SU-DHL-6 (cell line): Measurements from ENCODE around the gene SYDE2.

Experiments used
- H2AFZ ChIP-seq: fragments of 200-600 bp; sonication (generic); 2 replicates; pipeline ENCODE4 v1.6.1; 2014; ENCODE audit warnings: low read depth, mild to moderate bottlenecking, moderate library complexity, mixed read lengths, antibody characterized with exemption, low read length; ENCODE audit not compliant: severe bottlenecking
- H3F3A ChIP-seq: fragments of 200-600 bp; shearing (Covaris generic); 2 replicates; pipeline ENCODE4 v1.6.0; 2016; ENCODE audit warnings: antibody characterized with exemption, mild to moderate bottlenecking; ENCODE audit not compliant: insufficient read depth
- H3K27ac ChIP-seq: fragments of 200-600 bp; sonication (generic); 2 replicates; pipeline ENCODE4 v1.5.1; 2016; ENCODE audit warnings: low read depth, mild to moderate bottlenecking, low read length, moderate library complexity, mixed read lengths
- H3K27me3 ChIP-seq: fragments of 200-600 bp; sonication (generic), shearing (Covaris generic); 2 replicates; pipeline ENCODE4 v1.6.0; 2014; ENCODE audit warnings: mild to moderate bottlenecking, low read length
- H3K36me3 ChIP-seq: fragments of 200-600 bp; sonication (generic); 2 replicates; pipeline ENCODE4 v1.6.1; 2014; ENCODE audit warnings: mild to moderate bottlenecking, low read length, mixed read lengths
- H3K4me2 ChIP-seq: fragments of 300-600, 200-600 bp; shearing (Covaris generic), sonication (generic); 2 replicates; pipeline ENCODE4 v1.6.0; 2014; ENCODE audit warnings: low read length, low read depth, mild to moderate bottlenecking; ENCODE audit not compliant: poor library complexity, severe bottlenecking
- H3K4me3 ChIP-seq: fragments of 200-600 bp; sonication (generic); 2 replicates; pipeline ENCODE4 v1.5.1; 2014; ENCODE audit warnings: antibody characterized with exemption, low read length, mild to moderate bottlenecking, mixed read lengths; ENCODE audit not compliant: insufficient read depth, poor library complexity, severe bottlenecking
- H3K79me2 ChIP-seq: fragments of 200-600 bp; sonication (generic); 2 replicates; pipeline ENCODE4 v1.6.1; 2014; ENCODE audit warnings: mild to moderate bottlenecking, low read length, moderate library complexity; ENCODE audit not compliant: insufficient read depth
- H3K9ac ChIP-seq: fragments of 200-600 bp; sonication (generic); 2 replicates; pipeline ENCODE4 v1.7.0; 2014; ENCODE audit warnings: mild to moderate bottlenecking, low read length
- H3K9me2 ChIP-seq: fragments of 200-600 bp; sonication (generic); replicated peaks from 2 replicates; pipeline ENCODE4 v1.6.1; 2014; ENCODE audit warnings: low read length; ENCODE audit not compliant: insufficient read depth
- H3K9me3 ChIP-seq: fragments of 200-600 bp; sonication (generic); 2 replicates; pipeline ENCODE4 v1.6.1; 2014; ENCODE audit warnings: low read length, mixed read lengths; ENCODE audit not compliant: insufficient read depth
- H4K20me1 ChIP-seq: fragments of 200-600 bp; sonication (generic); 2 replicates; pipeline ENCODE4 v1.6.1; 2014; ENCODE audit warnings: low read depth, mild to moderate bottlenecking, antibody characterized with exemption, low read length, moderate library complexity, mixed read lengths
- CTCF ChIP-seq: fragments of 200-600 bp; sonication (generic); IDR thresholded peaks from one replicate; pipeline ENCODE4 v1.5.1; 2017; ENCODE audit warnings: antibody characterized with exemption, mild to moderate bottlenecking, low read length, moderate library complexity; ENCODE audit not compliant: insufficient read depth, poor library complexity, severe bottlenecking
- EZH2phosphoT487 ChIP-seq: fragments of 200-600 bp; sonication (generic), shearing (Covaris generic); conservative IDR thresholded peaks from 2 replicates; pipeline ENCODE4 v1.6.1; 2018; ENCODE audit warnings: mild to moderate bottlenecking, antibody characterized with exemption, low read length, moderate library complexity, mixed read lengths

Gene SYDE2

GRCh38 chr1:85201340-85202091, 700 bp upstream of the SYDE2 start:
- H3K4me3 ChIP-seq = peak overlapping the region; percentile 66
- H2AFZ ChIP-seq = peak overlapping the region; percentile 97
- peak overlapping the region; percentile 71 for H3K27ac ChIP-seq
- no peaks in the 10 kb centered on the region for H3K9me2 ChIP-seq
- peak overlapping the region; percentile 73 for H3K4me2 ChIP-seq
- no peaks in the 10 kb centered on the region for H4K20me1 ChIP-seq
- H3K27me3 ChIP-seq = no peaks in the 10 kb centered on the region
- H3F3A ChIP-seq = peaks cover 13% of the 10 kb centered on the region
- H3K36me3 ChIP-seq = no peaks in the 10 kb centered on the region
- TF ChIP-seq CTCF = no peak
- no peak for TF ChIP-seq EZH2phosphoT487
- no peaks in the 10 kb centered on the region for H3K79me2 ChIP-seq
- peak overlapping the region; percentile 63 for H3K9ac ChIP-seq
- no peaks in the 10 kb centered on the region for H3K9me3 ChIP-seq

GRCh38 chr1:85199667-85200462, 951 bp downstream of the SYDE2 start:
- Histone ChIP-seq H3K4me2 (peak overlapping the region; percentile 73), H3K36me3 (no peaks in the 10 kb centered on the region), H3K27ac (no peak overlapping the region), H3K27me3 (no peaks in the 10 kb centered on the region), H3K9me3 (no peaks in the 10 kb centered on the region), H3K9me2 (no peaks in the 10 kb centered on the region), H3K4me3 (peak overlapping the region; percentile 66), H3F3A (peaks cover 13% of the 10 kb centered on the region), H3K79me2 (no peaks in the 10 kb centered on the region), H2AFZ (peak overlapping the region; percentile 97), H4K20me1 (no peaks in the 10 kb centered on the region), H3K9ac (peak overlapping the region; percentile 63)
- TF ChIP-seq CTCF = no peak
- TF ChIP-seq EZH2phosphoT487 = no peak

GRCh38 chr1:85198864-85199263, 2.0 kb downstream of the SYDE2 start:
- H3K9me2 ChIP-seq = no peaks in the 10 kb centered on the region
- peak overlapping the region; percentile 73 for H3K4me2 ChIP-seq
- no peak overlapping the region for H3K4me3 ChIP-seq
- no peaks in the 10 kb centered on the region for H4K20me1 ChIP-seq
- no peaks in the 10 kb centered on the region for H3K79me2 ChIP-seq
- no peak overlapping the region for H2AFZ ChIP-seq
- H3K9me3 ChIP-seq = no peaks in the 10 kb centered on the region
- no peak overlapping the region for H3K9ac ChIP-seq
- H3K27ac ChIP-seq = no peak overlapping the region
- H3F3A ChIP-seq = peaks cover 13% of the 10 kb centered on the region
- no peaks in the 10 kb centered on the region for H3K27me3 ChIP-seq
- no peaks in the 10 kb centered on the region for H3K36me3 ChIP-seq
- no peak for TF ChIP-seq CTCF
- TF ChIP-seq EZH2phosphoT487 = no peak
